RPMI7951 (cell line): Measurements from ENCODE around the gene TNS3. TPM values are rescaled to one million over a fixed set of nuclear protein-coding genes. Genes with fewer than 3 reads are reported as not detected.

Experiments used
- DNase-seq: peaks from one replicate; pipeline ENCODE4 v3.0.0-alpha.2; 2012; ENCODE audit warnings: low read depth
- total RNA-seq: library from RNA; depleted of rRNA; stranded (reverse); fragments of >200 nt; shearing (Covaris generic); gene quantifications from 2 replicates; pipeline ENCODE4 v1.2.3, GENCODE V29; 2014

TNS3 gene
- total RNA-seq, 1 experiment from 2014 or later, result 149 TPM

DNA sequence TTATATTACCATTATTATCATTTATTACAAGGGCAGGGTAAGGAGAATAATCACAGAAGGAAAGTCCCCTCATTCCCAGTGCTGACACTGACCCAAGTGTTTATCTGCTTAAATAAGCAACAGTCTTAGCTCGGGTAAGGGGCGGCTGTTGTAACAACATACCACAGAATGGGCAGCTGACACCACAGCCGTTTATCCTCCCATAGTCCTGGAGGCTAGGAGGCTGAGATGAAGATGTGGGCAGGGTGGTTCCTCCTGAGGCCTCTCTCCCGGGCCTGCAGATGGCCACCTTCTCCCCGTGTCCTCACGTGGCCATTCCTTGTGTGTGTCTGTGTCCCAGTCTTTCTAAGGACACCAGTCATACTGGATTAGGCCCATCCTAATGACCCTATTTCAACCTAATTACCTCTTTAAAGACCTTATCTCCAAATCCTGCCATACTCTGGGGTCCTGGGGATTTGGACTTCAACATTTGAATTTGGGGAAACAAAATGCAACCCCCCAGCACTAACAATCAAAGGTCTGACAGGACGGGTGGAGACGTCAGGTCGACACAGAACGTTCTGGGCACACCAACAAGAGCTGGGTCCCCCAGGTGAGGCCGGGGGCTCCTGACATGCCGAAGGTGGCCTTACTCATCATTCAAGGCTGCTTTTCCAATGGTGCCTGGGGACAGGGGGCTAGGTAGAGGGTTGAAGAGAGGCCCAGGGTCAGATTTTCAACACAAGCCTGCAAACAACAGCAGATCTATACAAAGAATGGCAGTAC, 93.5 kb downstream of the TNS3 start:
- no peak for DNase-seq

DNA sequence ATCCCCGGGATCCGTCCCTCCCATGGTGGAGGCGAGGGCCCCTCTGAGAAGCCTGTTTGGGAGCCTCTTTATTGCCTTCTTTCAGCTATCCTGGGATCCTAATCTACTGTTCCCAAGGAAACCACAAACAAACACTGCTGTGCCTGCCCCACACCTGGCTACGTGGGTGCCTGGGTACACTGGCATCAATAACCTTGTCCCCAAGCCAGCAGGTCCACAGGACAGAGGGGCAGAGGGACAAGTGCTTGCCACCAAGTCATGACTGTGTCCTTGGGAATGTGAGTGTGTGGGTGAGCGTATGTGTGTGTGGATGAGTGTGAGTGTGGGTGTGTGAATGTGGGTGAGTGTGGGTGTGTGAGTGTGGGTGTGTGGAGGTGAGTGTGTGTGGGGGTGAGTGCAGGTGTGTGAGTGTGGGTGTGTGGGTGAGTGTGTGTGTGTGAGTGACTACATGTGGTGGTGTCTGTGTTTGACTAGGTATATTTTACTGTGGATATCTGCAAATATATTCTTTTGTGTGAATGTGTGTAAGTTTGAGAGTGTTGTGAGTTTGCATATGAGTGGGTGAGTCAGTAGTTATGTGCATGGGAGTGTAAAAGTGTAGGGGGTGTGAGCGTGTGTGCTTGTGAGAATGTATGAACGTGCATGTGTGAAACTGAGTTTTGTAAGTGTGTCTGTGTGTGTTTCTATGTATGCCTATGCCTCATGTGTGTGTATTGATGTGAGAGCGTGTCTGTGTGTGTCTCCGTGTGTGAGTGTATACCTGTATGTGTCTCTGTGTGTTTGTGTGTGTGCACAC, 96.1 kb downstream of the TNS3 start:
- DNase-seq, result peak; percentile 53

DNA sequence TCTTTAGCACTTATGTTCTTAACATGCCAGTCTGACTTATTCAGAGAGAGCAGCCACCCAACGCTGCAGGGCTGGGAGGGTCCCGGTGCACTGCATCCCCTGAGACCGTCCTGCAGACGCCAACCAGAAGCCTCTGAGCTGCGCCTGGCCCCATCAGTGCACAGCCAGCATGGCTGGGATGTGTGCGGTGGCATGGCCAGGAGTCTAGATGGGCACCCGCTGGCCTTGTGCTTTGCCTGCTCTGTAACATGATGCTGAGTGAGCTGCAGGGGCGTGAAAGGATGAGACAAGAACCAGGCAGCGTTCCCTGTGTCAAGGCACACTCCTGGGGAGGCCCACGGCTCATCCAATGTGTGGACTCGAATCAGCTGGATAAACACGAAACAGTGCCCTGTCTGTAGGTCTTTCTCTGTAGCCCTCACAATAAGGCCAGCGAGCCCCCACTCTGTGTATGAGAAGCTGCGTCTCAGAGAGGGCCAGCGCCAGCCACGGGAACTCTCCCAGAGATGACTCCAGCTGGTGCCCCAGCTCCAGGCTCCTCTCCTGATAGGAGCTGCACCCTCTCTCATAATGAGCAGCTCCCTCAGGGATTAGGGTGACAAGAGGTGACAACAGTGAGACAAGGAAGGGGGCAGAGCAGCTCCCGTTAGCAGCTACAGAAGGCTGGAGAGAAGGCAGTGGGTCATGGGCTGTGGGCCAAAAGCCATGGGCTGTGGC, 96.8 kb downstream of the TNS3 start:
- DNase-seq, result no peak

DNA sequence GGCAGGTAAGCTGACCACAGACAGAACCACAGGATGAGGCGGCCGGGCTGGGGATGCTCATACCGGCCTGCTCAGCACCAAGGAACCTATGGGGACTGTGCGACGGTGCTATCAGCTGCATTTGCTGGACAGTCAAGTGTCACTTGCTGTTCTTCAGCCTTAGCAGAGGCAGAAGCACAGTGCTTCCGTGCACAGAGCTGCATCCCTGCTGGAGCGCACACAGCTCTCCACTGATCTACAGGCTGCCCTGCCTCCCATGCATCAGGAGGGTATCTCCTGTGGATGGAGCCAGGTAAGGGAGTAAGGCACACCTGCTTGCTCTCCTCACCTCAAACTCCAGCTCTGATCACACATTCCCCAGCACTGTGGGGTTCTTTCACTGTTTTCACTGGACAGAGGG, 97.5 kb downstream of the TNS3 start:
- no peak for DNase-seq

DNA sequence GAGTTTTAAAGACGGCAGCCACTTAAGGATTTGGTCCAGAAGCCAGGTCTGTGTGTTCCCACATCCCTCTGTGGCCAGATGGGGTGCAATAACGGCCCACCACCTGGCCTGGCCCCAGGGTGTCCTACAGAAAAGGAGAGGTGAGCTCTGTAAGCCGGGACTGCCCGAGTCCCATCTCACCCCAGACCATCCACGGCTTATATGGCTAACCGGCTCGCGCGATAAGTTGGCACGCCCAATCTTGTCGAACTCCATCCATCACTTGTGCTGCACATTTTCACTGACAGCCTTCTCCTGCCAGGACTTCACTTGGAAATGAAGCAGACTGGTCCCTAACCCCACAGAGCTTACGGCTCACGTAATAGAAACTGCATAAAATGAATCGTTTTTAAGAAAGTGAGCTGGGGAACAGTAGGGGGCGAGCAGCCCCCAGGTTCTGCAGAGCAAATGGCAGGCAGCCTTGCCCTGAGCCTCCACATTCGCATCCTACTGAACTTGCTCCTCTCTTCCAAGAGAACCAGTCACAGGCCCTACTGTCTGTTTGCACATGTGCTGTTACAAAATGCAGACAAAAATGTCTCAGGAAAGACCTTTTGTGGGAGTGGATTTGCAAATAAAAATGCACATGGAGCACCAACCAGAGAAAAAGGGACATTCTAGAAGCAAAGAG, 98.2 kb downstream of the TNS3 start:
- no peak for DNase-seq

DNA sequence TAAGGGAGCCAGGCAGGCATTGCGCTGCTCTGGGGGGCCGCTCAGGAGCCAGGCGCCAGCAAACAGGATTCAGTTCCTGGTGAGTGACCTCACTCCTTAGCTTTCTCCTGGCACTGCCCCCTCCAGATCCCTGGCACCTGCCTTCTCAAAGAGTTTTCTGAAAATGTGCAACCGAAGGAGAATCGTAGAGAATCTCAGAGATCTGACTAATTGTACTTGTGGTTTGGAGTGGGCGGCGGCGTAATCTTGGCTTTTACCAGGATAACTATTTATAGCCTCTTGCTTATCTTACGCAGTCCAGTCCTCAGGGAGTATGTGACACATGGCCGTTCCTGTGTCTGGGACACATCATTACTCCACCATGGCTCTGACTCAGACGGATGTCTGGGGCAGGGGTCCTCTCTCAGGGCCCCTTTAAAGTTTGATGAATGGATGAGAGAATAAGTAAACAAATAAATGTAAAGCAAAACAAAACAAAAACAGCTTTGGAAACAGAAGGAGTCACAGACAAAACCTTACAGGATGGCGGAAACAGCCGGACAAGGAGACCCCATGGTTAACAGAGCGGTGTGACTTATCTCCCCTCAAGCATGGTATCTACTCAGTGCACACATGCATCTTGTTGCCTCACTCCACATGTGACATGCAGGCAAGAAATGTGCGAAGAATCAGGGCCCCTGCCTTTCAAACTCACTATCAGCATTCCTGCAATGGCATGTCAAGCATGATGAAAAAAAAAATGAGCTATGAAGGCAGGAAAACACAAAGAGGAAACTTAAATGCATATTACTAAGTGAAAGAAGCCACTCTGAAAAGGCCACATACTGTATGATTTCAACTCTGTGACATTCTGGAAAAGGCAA, 99.7 kb downstream of the TNS3 start:
- peak; percentile 99 for DNase-seq

DNA sequence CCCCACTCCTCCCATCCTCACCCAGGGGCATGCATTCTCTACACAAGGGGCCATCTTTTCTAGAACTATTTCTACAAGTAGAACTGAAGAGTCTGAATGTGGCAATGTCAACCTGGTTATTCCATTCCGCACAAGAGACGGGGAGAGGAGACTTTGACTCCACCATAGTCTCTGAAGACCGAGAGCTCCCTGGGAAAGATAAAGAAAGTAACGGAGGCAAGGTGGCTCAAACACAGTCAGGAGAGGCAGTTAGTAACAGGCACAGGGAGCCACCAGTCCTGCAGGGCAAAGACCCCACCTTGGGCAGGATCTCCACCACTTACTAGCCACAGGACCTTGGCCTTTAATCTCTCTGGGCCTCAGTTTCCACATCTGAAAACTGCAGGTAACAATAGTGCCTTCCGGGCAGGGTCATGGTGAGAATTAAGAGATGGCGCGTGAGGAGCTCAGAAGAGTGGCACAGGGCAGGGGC, 100.3 kb downstream of the TNS3 start:
- no peak for DNase-seq

DNA sequence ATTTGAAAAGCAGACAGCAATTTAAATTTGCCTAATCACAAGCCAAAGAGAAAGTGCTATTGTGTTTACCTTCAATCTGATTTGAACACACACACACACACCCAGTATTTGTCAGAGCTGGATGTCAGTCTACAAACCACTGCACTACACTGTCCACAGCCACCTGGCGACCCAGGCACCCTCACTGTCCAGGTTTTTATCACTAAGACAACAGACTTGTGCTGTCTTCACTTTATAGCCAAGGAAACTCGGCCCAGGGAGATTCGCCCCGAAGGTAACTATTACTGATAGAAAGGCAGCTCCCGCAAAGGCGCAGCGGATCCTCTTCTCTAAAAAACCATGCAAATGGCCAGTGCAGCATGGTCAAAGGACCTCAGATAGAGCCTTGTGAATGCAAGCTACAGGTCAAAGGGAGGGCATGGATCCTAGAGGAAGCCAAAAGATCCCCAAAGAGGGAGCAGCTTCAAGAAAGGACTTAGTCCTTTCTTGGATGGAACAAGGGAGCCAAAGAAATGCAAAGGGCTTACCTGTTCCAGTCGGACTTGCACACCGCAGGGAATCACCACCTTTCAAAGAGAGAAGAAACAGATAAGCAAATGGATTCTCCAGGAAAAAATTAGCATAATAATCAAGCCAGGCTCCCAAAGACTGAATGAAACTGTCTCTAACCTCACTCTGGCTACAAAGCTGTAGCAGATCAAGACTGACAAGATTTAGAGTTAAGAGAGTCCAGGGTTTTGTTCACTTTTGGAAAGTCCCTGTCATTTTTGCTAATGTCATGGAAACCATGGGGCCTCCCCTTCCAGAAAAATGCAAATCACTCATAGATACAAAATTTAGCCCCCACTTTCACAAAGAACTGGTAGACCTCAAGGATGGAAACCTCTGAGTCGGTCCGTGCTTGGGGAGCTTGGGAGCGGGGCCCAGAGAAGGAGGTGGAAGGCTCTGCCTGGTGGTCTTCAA, 101.1 kb downstream of the TNS3 start:
- DNase-seq, result no peak

DNA sequence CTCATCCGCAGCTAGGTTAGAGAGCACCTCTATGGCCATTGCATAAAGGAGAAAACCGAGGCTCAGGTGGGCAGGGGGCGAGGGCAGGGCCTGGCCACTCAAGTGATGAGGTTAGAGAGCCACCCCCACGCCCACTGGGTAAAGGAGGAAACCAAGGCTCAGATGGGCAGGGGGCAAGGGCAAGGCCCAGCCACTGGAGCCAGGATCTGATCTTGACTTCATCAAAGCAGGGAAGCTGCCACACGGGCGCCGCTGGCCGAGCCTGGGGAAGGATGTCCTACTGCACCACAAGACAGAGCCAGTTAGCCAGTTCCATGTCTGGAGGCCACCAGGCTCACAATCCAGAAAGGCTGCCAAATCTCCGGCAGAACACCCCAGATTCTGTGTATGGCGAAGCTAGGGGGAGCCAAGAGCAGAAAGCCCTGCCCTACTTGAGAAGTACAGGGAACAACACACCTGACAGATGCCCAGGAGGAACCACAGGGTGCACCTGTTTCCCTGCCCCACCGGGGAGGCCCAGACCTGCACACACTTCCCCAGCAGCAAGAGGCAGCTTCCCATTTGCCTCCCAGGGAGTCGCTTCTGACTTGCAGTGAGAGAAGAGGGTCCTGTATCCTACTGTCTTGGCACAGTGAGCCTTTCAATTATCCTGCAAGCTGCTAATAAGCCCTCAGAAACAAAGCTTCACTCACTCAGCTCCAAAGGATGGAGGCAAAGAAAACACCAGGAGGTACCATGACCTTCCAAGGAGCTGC, 101.9 kb downstream of the TNS3 start:
- DNase-seq, result no peak

DNA sequence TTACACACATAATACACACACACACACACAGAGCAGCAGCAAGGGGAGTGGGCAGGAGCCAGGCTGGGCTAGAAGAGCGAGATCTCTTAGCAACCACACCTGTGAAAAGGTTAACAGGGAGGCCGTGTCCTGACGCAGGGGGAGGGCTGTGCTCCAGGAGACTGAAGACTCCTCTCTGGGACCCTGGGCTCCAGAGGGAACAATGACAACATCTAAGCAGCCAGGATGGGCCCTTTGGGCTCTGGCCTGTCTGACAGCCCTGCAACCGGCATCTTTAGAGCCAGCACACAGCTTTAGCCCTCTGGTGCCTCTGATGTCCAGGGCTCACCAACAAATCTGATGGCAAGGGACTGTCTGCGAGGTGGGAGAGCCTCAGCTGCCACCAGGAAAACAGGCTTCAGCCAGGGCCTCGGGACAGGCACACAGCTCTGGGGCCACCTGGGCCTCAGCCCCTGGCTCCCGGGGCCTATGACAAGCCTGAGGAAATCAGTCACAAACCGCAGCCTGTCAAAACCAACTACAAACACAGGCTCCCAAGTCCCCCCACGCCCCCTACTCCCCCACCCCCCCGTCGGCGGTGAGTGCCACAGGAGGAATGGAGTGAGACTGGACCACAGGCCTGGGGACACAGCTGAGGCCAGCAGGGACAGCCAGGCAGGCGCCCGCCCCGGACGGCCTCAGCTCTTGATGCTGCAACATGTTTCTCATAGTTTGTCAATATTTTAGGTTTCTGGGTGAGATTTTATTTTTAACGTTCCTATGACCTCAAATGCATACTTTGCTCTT, 102.8 kb downstream of the TNS3 start:
- DNase-seq, result no peak

DNA sequence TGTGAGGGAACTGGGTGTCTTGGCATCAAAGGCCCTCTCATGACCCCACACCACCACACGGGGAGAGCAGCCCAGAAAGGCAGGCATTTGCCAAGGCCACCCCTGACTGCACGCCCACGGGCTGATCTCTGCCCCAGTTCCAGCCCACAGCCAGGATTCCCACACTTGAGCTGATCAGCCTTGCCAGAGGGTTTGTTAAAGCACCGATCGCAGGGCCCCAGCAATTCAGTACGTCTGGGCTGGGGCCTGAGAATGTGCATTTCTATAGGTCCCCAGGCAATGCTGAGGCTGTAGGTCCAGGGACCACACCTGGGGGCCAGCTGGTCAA, 103.9 kb downstream of the TNS3 start:
- peak; percentile 81 for DNase-seq

DNA sequence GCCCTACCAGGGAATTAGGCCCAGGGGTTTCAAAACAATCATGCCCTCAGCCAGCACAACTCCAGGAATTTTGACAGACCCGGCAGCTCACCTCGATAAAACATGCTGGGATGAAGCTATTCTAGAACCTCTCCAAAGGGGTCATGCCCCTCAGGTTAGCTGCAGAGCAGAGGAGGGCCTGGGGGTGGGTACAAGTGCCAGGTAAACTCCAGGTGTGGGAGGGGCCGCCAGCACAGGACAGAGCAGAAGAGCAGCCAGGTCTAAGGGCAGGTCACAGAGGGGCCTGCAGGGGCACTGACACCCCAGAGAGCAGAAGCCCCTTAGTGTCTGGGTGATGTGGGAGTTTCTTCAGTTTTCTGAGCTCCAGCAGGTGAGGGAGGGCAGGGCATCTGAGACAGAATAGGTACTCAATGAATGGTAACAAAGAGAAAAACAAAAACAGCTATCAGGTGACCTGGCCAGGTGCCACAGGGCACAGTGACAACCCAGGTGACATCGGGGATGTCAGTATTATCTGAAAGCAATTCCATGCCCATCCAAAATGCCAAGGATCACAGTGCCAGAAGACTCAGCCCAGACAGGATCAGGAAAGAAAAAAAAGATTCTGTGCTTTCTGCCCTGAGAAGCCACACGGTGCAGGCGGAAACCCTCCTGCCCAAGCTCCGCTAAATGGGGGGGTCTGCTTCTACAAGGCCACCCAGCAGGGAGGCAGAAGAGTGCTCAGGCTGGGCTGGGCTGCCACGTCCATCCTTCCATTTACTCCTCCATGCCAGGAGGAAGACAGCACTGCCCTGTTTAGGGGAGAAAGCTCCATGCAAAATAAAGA, 104.5 kb downstream of the TNS3 start:
- DNase-seq, result no peak

DNA sequence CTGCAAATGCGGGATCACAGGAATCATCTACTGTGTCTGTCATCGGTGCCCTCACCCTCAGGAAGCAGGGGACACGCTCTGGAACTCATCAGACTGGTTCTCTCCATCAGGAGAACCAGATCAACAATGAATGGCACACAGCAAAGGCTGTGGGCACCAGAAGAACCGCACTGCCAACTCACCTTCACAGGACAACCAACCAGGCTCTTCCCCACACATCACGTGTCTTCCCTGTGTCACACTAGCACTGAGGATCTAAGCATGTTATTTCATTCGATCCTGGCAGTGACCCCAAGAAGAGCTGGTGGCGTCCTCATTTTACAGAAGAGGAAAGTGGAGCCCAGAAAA, 106.1 kb downstream of the TNS3 start:
- no peak for DNase-seq

DNA sequence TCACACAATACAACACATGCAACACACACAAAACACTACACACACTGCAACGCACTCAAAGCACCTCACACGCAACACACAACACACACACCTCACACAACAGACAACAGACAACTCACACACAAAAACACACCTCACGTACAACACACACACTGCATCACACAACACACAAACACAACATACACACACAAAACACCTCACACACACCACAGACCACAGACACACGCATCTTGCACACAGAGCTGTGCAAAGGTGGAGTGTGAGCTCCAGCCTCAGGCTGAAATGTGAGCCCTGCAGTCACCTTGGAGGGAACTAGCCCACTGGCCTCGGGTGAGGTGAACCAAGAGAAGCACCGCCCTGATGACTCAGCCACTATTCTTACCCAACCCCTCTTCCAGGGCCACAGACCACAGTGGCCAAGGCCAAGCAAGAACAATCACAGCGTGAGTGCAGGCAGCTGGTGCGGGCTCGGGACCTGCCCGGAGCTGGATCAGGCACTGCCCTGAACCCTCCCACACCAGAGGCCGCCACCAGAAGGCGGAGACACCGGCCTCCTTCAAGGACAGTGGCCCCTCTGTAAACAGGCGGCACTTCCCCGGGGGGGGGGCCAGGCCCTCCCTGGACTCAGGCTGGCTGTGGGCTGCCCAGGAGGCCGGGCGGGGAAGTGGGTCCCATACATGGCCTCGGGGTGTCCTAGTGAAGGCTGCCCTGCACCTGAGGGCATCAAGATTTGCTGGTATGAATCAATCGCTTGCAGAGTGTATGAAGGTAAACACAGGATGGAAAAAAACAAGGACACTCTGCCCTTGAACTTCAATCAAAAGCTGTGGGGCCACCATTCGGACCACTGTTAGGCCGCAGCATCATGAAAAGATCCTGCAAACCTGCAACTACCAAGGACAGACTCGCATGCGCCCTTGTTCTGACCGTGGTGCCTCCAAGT, 106.7 kb downstream of the TNS3 start:
- DNase-seq, result peak; percentile 100

DNA sequence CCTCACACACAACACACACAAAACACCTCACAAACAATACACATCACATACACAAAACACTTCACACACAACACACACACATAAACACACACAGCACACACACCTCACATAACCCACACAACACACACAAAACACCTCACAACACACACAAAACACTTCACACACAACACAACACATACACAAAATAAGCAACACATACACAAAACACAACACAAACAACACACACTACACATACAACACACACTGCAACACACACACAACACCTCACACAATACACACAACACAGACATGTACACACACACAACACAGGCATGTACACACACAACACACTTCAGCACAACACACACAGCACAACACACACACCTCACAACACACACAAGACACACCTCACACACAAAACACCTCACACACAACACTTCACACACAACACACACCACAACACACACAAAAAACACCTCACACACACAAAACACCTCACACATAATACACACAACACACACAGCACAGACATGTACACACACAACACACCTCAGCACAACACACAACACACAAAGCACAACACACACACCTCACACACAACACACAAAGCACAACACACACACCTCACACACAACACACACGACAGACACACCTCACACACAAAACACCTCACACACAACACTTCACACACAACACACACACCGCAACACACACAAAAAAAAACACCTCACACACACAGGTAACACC, 107.5 kb downstream of the TNS3 start:
- DNase-seq, result no peak
